ENCODE measurements around the gene NID1.

NID1 gene

DNA sequence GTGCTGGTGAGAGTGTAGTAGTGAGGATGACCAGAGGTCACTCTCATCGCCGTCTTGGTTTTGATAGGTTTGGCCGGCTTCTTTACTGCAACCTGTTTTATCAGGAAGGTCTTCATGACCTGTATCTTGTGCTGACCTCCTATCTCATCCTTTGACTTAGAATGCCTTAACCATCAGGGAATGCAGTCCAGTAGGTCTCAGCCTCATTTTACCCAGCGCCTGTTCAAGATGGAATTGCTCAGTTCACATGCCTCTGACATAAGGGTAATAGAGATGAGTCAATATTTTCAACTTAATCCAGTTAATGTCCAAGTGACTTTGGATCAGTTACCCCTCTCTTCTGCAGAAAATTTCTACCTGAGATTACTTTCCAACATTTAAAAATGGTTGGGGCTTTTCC lies 4.6 kb downstream of the NID1 start:
- Histone ChIP-seq H3K4me1 (ENCODE audit: low read depth, poor library complexity, severe bottlenecking) (no peaks in the 10 kb centered on the region), H2AFZ (ENCODE audit: low read depth) (no peak overlapping the region), H4K20me1 (ENCODE audit: insufficient read depth) (no peaks in the 10 kb centered on the region), H3K79me2 (ENCODE audit: insufficient read depth, low read depth) (no peaks in the 10 kb centered on the region), H3K4me2 (no peak overlapping the region), H3K4me3 (IDR thresholded peaks at IDR 0.05; ENCODE audit: insufficient read depth, low read depth, low read length) (no peak overlapping the region), H3K27me3 (ENCODE audit: insufficient read depth, low read depth) (no peaks in the 10 kb centered on the region), H3K36me3 (ENCODE audit: insufficient read depth) (no peaks in the 10 kb centered on the region), H3K27ac (no peak overlapping the region), H3K9ac (no peak overlapping the region)
- TF ChIP-seq, protein P1, sequence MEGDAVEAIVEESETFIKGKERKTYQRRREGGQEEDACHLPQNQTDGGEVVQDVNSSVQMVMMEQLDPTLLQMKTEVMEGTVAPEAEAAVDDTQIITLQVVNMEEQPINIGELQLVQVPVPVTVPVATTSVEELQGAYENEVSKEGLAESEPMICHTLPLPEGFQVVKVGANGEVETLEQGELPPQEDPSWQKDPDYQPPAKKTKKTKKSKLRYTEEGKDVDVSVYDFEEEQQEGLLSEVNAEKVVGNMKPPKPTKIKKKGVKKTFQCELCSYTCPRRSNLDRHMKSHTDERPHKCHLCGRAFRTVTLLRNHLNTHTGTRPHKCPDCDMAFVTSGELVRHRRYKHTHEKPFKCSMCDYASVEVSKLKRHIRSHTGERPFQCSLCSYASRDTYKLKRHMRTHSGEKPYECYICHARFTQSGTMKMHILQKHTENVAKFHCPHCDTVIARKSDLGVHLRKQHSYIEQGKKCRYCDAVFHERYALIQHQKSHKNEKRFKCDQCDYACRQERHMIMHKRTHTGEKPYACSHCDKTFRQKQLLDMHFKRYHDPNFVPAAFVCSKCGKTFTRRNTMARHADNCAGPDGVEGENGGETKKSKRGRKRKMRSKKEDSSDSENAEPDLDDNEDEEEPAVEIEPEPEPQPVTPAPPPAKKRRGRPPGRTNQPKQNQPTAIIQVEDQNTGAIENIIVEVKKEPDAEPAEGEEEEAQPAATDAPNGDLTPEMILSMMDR (conservative IDR thresholded peaks at IDR 0.05; ENCODE audit: low read depth, low read length) = no peak

DNA sequence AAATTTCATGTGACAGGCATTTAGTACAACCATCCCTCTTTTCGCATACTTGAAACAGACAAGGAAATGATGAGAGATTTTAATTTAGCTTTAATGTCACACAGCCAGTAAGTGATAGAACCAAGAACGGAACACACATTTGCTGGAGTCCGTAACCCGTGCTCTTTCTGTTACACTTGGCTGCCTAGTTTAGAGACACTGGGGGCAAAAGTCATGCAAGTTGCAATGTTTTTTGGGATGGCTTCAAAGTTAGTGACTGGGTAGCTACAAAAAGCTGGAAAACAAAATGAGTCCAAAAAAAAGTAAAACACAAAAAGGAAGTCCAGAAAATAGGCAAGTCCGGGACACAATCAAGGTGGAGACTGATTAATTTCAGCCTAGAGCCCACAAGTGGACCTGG lies 5.9 kb downstream of the NID1 start:
- TF ChIP-seq, protein P1 (conservative IDR thresholded peaks at IDR 0.05; ENCODE audit: low read depth, low read length) = no peak
- Histone ChIP-seq H3K4me3 (IDR thresholded peaks at IDR 0.05; ENCODE audit: insufficient read depth, low read depth, low read length) (no peak overlapping the region), H3K9ac (no peak overlapping the region), H3K36me3 (ENCODE audit: insufficient read depth) (no peaks in the 10 kb centered on the region), H3K4me2 (no peak overlapping the region), H2AFZ (ENCODE audit: low read depth) (no peak overlapping the region), H4K20me1 (ENCODE audit: insufficient read depth) (no peaks in the 10 kb centered on the region), H3K27ac (no peak overlapping the region), H3K4me1 (ENCODE audit: low read depth, poor library complexity, severe bottlenecking) (no peaks in the 10 kb centered on the region), H3K27me3 (ENCODE audit: insufficient read depth, low read depth) (no peaks in the 10 kb centered on the region), H3K79me2 (ENCODE audit: insufficient read depth, low read depth) (no peaks in the 10 kb centered on the region)

DNA sequence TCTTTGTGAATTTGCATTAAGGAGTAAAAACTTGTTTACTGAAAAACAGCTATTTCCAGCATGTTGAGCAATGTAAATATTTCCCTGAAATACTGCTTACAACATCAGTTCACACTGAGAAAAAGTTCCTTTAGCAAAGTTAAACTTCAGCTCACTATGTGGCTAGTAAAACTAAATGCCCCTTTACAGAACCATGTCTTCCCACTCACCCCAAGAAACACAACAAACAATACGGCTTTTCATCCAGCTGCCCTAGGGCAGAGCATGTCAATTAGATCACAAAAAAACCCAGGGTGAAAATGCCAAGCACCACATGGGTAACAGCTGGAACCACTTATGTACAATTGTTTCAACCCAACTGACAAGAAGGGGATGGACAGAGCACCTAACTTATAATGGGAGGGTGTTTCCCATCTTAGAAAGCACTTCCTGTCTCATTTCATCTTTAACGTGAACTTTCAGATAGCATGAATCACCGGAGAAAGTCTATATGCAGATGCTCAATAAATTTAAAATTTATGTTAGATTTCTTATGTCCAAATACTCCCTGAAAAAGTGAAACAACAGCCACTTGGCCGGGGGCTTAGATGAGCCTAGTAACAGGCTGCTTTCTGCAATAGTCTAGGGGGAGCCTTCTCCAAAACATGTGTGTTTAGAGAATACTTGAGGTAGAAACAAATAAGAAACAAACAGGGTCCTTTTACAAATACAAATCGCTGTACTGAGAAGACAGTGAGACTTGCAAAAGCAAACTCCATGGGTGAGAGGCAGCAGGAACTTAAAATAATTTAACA lies 6.6 kb downstream of the NID1 start:
- H3K27me3 ChIP-seq (ENCODE audit: insufficient read depth, low read depth) = no peaks in the 10 kb centered on the region
- no peak overlapping the region for H3K27ac ChIP-seq
- H3K36me3 ChIP-seq (ENCODE audit: insufficient read depth) = no peaks in the 10 kb centered on the region
- no peak overlapping the region for H3K4me3 ChIP-seq (IDR thresholded peaks at IDR 0.05; ENCODE audit: insufficient read depth, low read depth, low read length)
- H2AFZ ChIP-seq (ENCODE audit: low read depth) = no peak overlapping the region
- H3K9ac ChIP-seq = no peak overlapping the region
- no peaks in the 10 kb centered on the region for H3K4me1 ChIP-seq (ENCODE audit: low read depth, poor library complexity, severe bottlenecking)
- TF ChIP-seq, protein P1 (conservative IDR thresholded peaks at IDR 0.05; ENCODE audit: low read depth, low read length) = no peak
- H3K79me2 ChIP-seq (ENCODE audit: insufficient read depth, low read depth) = no peaks in the 10 kb centered on the region
- no peaks in the 10 kb centered on the region for H4K20me1 ChIP-seq (ENCODE audit: insufficient read depth)
- no peak overlapping the region for H3K4me2 ChIP-seq

DNA sequence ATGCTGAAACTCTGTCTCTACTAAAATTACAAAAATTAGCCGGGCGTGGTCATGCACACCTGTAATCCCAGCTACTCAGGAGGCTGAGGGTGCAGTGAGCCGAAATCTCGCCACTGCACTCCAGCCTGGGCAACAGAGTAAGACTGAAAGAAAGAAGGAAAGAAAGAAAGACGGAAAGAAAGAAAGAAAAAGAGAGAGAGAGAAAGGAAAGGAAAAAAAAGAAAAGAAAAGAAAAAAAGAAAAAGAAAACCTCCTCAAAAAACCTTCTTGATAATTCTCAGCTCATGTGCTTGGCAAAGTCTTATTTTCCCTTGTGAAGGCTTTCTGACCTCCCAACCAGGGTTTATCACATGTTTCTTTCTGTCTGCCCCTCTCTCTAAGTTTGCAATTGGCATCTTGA lies 7.3 kb downstream of the NID1 start:
- no peaks in the 10 kb centered on the region for H4K20me1 ChIP-seq (ENCODE audit: insufficient read depth)
- no peaks in the 10 kb centered on the region for H3K79me2 ChIP-seq (ENCODE audit: insufficient read depth, low read depth)
- no peak overlapping the region for H3K4me3 ChIP-seq (IDR thresholded peaks at IDR 0.05; ENCODE audit: insufficient read depth, low read depth, low read length)
- no peak overlapping the region for H3K4me2 ChIP-seq
- H3K4me1 ChIP-seq (ENCODE audit: low read depth, poor library complexity, severe bottlenecking) = no peaks in the 10 kb centered on the region
- no peak overlapping the region for H2AFZ ChIP-seq (ENCODE audit: low read depth)
- no peaks in the 10 kb centered on the region for H3K27me3 ChIP-seq (ENCODE audit: insufficient read depth, low read depth)
- TF ChIP-seq, protein P1 (conservative IDR thresholded peaks at IDR 0.05; ENCODE audit: low read depth, low read length) = no peak
- no peak overlapping the region for H3K9ac ChIP-seq
- no peak overlapping the region for H3K27ac ChIP-seq
- H3K36me3 ChIP-seq (ENCODE audit: insufficient read depth) = no peaks in the 10 kb centered on the region
